Measurements from ENCODE around the gene ASTL.

Gene ASTL

GRCh38 chr2:96106991-96107707 is 31.2 kb downstream of the ASTL start:
- Histone ChIP-seq H3K4me3 (ENCODE audit: low read length) (no peak overlapping the region), H3K36me3 (ENCODE audit: insufficient read depth, low read length) (no peaks in the 10 kb centered on the region), H3K27me3 (ENCODE audit: control insufficient read depth, insufficient read depth, low read length) (peaks cover 36% of the 10 kb centered on the region), H3K4me1 (ENCODE audit: control insufficient read depth, insufficient read depth, low read length) (no peaks in the 10 kb centered on the region), H3K4me2 (ENCODE audit: low read length) (no peak overlapping the region), H3K9ac (ENCODE audit: low read depth, low read length) (no peak overlapping the region), H3K9me3 (replicated peaks; ENCODE audit: low read length) (no peaks in the 10 kb centered on the region)

GRCh38 chr2:96105994-96106715 is 32.1 kb downstream of the ASTL start:
- Histone ChIP-seq H3K36me3 (ENCODE audit: insufficient read depth, low read length) (no peaks in the 10 kb centered on the region), H3K9me3 (replicated peaks; ENCODE audit: low read length) (no peaks in the 10 kb centered on the region), H3K4me3 (ENCODE audit: low read length) (no peak overlapping the region), H3K4me1 (ENCODE audit: control insufficient read depth, insufficient read depth, low read length) (peaks cover 2% of the 10 kb centered on the region), H3K9ac (ENCODE audit: low read depth, low read length) (no peak overlapping the region), H3K4me2 (ENCODE audit: low read length) (no peak overlapping the region), H3K27me3 (ENCODE audit: control insufficient read depth, insufficient read depth, low read length) (peaks cover 43% of the 10 kb centered on the region)

GRCh38 chr2:96105152-96105915 is 33.0 kb downstream of the ASTL start:
- Histone ChIP-seq H3K4me1 (ENCODE audit: control insufficient read depth, insufficient read depth, low read length) (peaks cover 2% of the 10 kb centered on the region), H3K4me3 (ENCODE audit: low read length) (no peak overlapping the region), H3K36me3 (ENCODE audit: insufficient read depth, low read length) (no peaks in the 10 kb centered on the region), H3K4me2 (ENCODE audit: low read length) (no peak overlapping the region), H3K9me3 (replicated peaks; ENCODE audit: low read length) (no peaks in the 10 kb centered on the region), H3K9ac (ENCODE audit: low read depth, low read length) (no peak overlapping the region), H3K27me3 (ENCODE audit: control insufficient read depth, insufficient read depth, low read length) (peaks cover 48% of the 10 kb centered on the region)

- Histone ChIP-seq H3K27me3 (ENCODE audit: control insufficient read depth, insufficient read depth, low read length) (peaks cover 41% of the 10 kb centered on the region), H3K4me1 (ENCODE audit: control insufficient read depth, insufficient read depth, low read length) (peaks cover 2% of the 10 kb centered on the region), H3K9me3 (replicated peaks; ENCODE audit: low read length) (no peaks in the 10 kb centered on the region), H3K4me2 (ENCODE audit: low read length) (no peak overlapping the region), H3K4me3 (ENCODE audit: low read length) (no peak overlapping the region), H3K9ac (ENCODE audit: low read depth, low read length) (no peak overlapping the region), H3K36me3 (ENCODE audit: insufficient read depth, low read length) (no peaks in the 10 kb centered on the region)
Measured at GRCh38 chr2:96104487-96104861, 33.8 kb downstream of the ASTL start.

- no peaks in the 10 kb centered on the region for H3K36me3 ChIP-seq (ENCODE audit: insufficient read depth, low read length)
- no peak overlapping the region for H3K4me3 ChIP-seq (ENCODE audit: low read length)
- H3K27me3 ChIP-seq (ENCODE audit: control insufficient read depth, insufficient read depth, low read length), result peaks cover 36% of the 10 kb centered on the region
- no peak overlapping the region for H3K9ac ChIP-seq (ENCODE audit: low read depth, low read length)
- H3K9me3 ChIP-seq (replicated peaks; ENCODE audit: low read length), result no peaks in the 10 kb centered on the region
- H3K4me2 ChIP-seq (ENCODE audit: low read length), result no peak overlapping the region
- H3K4me1 ChIP-seq (ENCODE audit: control insufficient read depth, insufficient read depth, low read length), result peaks cover 2% of the 10 kb centered on the region
Measured at GRCh38 chr2:96103761-96104486, 34.4 kb downstream of the ASTL start.

- H3K4me1 ChIP-seq (ENCODE audit: control insufficient read depth, insufficient read depth, low read length), result peaks cover 2% of the 10 kb centered on the region
- H3K9me3 ChIP-seq (replicated peaks; ENCODE audit: low read length), result no peaks in the 10 kb centered on the region
- peaks cover 33% of the 10 kb centered on the region for H3K27me3 ChIP-seq (ENCODE audit: control insufficient read depth, insufficient read depth, low read length)
- no peaks in the 10 kb centered on the region for H3K36me3 ChIP-seq (ENCODE audit: insufficient read depth, low read length)
- H3K9ac ChIP-seq (ENCODE audit: low read depth, low read length), result no peak overlapping the region
- H3K4me2 ChIP-seq (ENCODE audit: low read length), result no peak overlapping the region
- no peak overlapping the region for H3K4me3 ChIP-seq (ENCODE audit: low read length)
Measured at GRCh38 chr2:96103187-96103601, 35.1 kb downstream of the ASTL start.

GRCh38 chr2:96102596-96103186 is 35.6 kb downstream of the ASTL start:
- Histone ChIP-seq H3K4me1 (ENCODE audit: control insufficient read depth, insufficient read depth, low read length) (peaks cover 2% of the 10 kb centered on the region), H3K27me3 (ENCODE audit: control insufficient read depth, insufficient read depth, low read length) (peaks cover 30% of the 10 kb centered on the region), H3K4me3 (ENCODE audit: low read length) (no peak overlapping the region), H3K9me3 (replicated peaks; ENCODE audit: low read length) (no peaks in the 10 kb centered on the region), H3K36me3 (ENCODE audit: insufficient read depth, low read length) (no peaks in the 10 kb centered on the region), H3K9ac (ENCODE audit: low read depth, low read length) (no peak overlapping the region), H3K4me2 (ENCODE audit: low read length) (no peak overlapping the region)

- Histone ChIP-seq H3K4me2 (ENCODE audit: low read length) (no peak overlapping the region), H3K27me3 (ENCODE audit: control insufficient read depth, insufficient read depth, low read length) (peaks cover 24% of the 10 kb centered on the region), H3K4me1 (ENCODE audit: control insufficient read depth, insufficient read depth, low read length) (peaks cover 2% of the 10 kb centered on the region), H3K9ac (ENCODE audit: low read depth, low read length) (no peak overlapping the region), H3K4me3 (ENCODE audit: low read length) (no peak overlapping the region), H3K36me3 (ENCODE audit: insufficient read depth, low read length) (no peaks in the 10 kb centered on the region), H3K9me3 (replicated peaks; ENCODE audit: low read length) (no peaks in the 10 kb centered on the region)
Measured at GRCh38 chr2:96100893-96101304, 37.4 kb downstream of the ASTL start.

- Histone ChIP-seq H3K4me3 (ENCODE audit: low read length) (no peak overlapping the region), H3K4me1 (ENCODE audit: control insufficient read depth, insufficient read depth, low read length) (peaks cover 2% of the 10 kb centered on the region)
Measured at GRCh38 chr2:96099861-96100798, 38.2 kb downstream of the ASTL start.

GRCh38 chr2:96098900-96099590 is 39.3 kb downstream of the ASTL start:
- Histone ChIP-seq H3K36me3 (ENCODE audit: insufficient read depth, low read length) (no peaks in the 10 kb centered on the region), H3K4me3 (ENCODE audit: low read length) (no peak overlapping the region), H3K4me1 (ENCODE audit: control insufficient read depth, insufficient read depth, low read length) (peaks cover 2% of the 10 kb centered on the region), H3K9ac (ENCODE audit: low read depth, low read length) (no peak overlapping the region), H3K27me3 (ENCODE audit: control insufficient read depth, insufficient read depth, low read length) (peaks cover 24% of the 10 kb centered on the region), H3K4me2 (ENCODE audit: low read length) (no peak overlapping the region), H3K9me3 (replicated peaks; ENCODE audit: low read length) (no peaks in the 10 kb centered on the region)

More at GRCh38 chr2:96099861-96100798, 38.2 kb downstream of the ASTL start:
- Histone ChIP-seq H3K4me2 (ENCODE audit: low read length) (no peak overlapping the region), H3K9ac (ENCODE audit: low read depth, low read length) (no peak overlapping the region), H3K27me3 (ENCODE audit: control insufficient read depth, insufficient read depth, low read length) (peaks cover 24% of the 10 kb centered on the region), H3K9me3 (replicated peaks; ENCODE audit: low read length) (no peaks in the 10 kb centered on the region), H3K36me3 (ENCODE audit: insufficient read depth, low read length) (no peaks in the 10 kb centered on the region)

Data from skeletal muscle satellite cell (primary cell).